Endothelial cell of umbilical vein (primary cell): ENCODE data around the gene ABI2. TPM values are rescaled to one million over a fixed set of nuclear protein-coding genes. Genes with fewer than 3 reads are reported as not detected.

Experiments used
- BruUV-seq: library from RNA; stranded (reverse); fragments of 400-500 nt; replicated peaks from 2 replicates; lab custom pipeline; 2021; lab: Mats Ljungman, UMichigan
- CTCF ChIA-PET: fragments of 300-600, 350-600 bp; sonication (Branson Sonifier 250); formaldehyde crosslinking; loops from one replicate; lab custom pipeline; 2021; ENCODE audit warnings: antibody characterized with exemption, inconsistent platforms; lab: Charles Lee
- POLR2A ChIA-PET: fragments of 300-600, 350-600 bp; sonication (Branson Sonifier 250); formaldehyde crosslinking; loops from one replicate; lab custom pipeline; 2021; ENCODE audit warnings: antibody characterized with exemption, inconsistent platforms; lab: Charles Lee
- DNase-seq: peaks from one replicate; pipeline ENCODE4 v3.0.0-alpha.2; 2011; ENCODE audit warnings: low read depth, low spot score
- FAIRE-seq: peaks from 2 replicates; lab custom pipeline; 2011; peaks lifted over from hg19 to GRCh38; lab: Jason Lieb, UNC
- H2AFZ ChIP-seq: 2 replicates; pipeline ENCODE4 v1.6.0; 2012; ENCODE audit warnings: low read depth, low read length, control low read depth, inconsistent platforms
- H3K27ac ChIP-seq: 2 replicates; pipeline ENCODE4 v1.5.1; 2011; ENCODE audit warnings: low read depth, mild to moderate bottlenecking, control low read depth, low read length, moderate library complexity; ENCODE audit not compliant: insufficient read depth
- H3K27me3 ChIP-seq, 2 experiments: 2 replicates each; pipeline versions ENCODE4 v1.6.0 to v1.6.1; 2011; ENCODE audit warnings: low read length in 2 of 2, mixed read lengths in 1 of 2; ENCODE audit not compliant: control insufficient read depth in 2 of 2, insufficient read depth in 2 of 2
- H3K36me3 ChIP-seq, 2 experiments: 2 replicates in 1 of 2; 3 replicates in 1 of 2; pipeline ENCODE4 v1.5.1; 2011; ENCODE audit warnings: low read length in 2 of 2, mild to moderate bottlenecking in 1 of 2, moderate library complexity in 1 of 2; ENCODE audit not compliant: control insufficient read depth in 2 of 2, insufficient read depth in 2 of 2; ENCODE audit errors: extremely low read depth in 1 of 2
- H3K4me1 ChIP-seq: 3 replicates; pipeline ENCODE4 v1.5.1; 2011; ENCODE audit warnings: mild to moderate bottlenecking, low read length; ENCODE audit not compliant: control insufficient read depth, insufficient read depth; ENCODE audit errors: extremely low read depth
- H3K4me2 ChIP-seq: 2 replicates; pipeline ENCODE4 v1.6.1; 2011; ENCODE audit warnings: low read length, control low read depth, mixed read lengths; ENCODE audit not compliant: insufficient read depth
- H3K4me3 ChIP-seq, 3 experiments: fragments of 200-600 bp in 1 of 3; sonication (generic), shearing (Covaris generic) in 1 of 3; replicated peaks in 1 of 3; 2 replicates each; pipeline ENCODE4 v1.5.1; 2011 to 2016; ENCODE audit warnings: control low read depth in 3 of 3, low read length in 3 of 3, mild to moderate bottlenecking in 2 of 3, inconsistent platforms in 1 of 3, low read depth in 1 of 3, moderate library complexity in 1 of 3; ENCODE audit not compliant: insufficient read depth in 1 of 3
- H3K79me2 ChIP-seq: 2 replicates; pipeline ENCODE4 v1.6.0; 2012; ENCODE audit warnings: low read length, inconsistent platforms; ENCODE audit not compliant: control insufficient read depth, insufficient read depth
- H3K9ac ChIP-seq: replicated peaks from 2 replicates; pipeline ENCODE3; 2011; ENCODE audit warnings: low read length, control low read depth; ENCODE audit not compliant: insufficient read depth; ENCODE audit errors: extremely low read depth
- H3K9me1 ChIP-seq: replicated peaks from 3 replicates; pipeline ENCODE4 v1.6.0; 2011; ENCODE audit warnings: mild to moderate bottlenecking, low read length; ENCODE audit not compliant: control insufficient read depth, insufficient read depth; ENCODE audit errors: extremely low read depth
- H3K9me3 ChIP-seq: replicated peaks from 2 replicates; pipeline ENCODE4 v1.5.1; 2012; ENCODE audit warnings: low read length, inconsistent platforms; ENCODE audit not compliant: control insufficient read depth, insufficient read depth
- H4K20me1 ChIP-seq: replicated peaks from 2 replicates; pipeline ENCODE3; 2011; ENCODE audit warnings: mild to moderate bottlenecking, low read length; ENCODE audit not compliant: control insufficient read depth, insufficient read depth; ENCODE audit errors: extremely low read depth
- EZH2 ChIP-seq: IDR thresholded peaks from 2 replicates; pipeline ENCODE4 v1.6.1; 2012; ENCODE audit warnings: borderline replicate concordance, low read depth, mild to moderate bottlenecking, moderate library complexity, low read length, inconsistent platforms; ENCODE audit not compliant: severe bottlenecking
- FOS ChIP-seq: IDR thresholded peaks from 2 replicates; pipeline ENCODE4 v1.6.1; 2011; ENCODE audit warnings: mild to moderate bottlenecking, low read length, moderate library complexity, borderline replicate concordance; ENCODE audit not compliant: insufficient read depth
- GATA2 ChIP-seq: IDR thresholded peaks from 2 replicates; pipeline ENCODE4 v1.7.0; 2011; ENCODE audit warnings: low read depth, mild to moderate bottlenecking, moderate library complexity, mixed read lengths, low read length; ENCODE audit not compliant: insufficient read length, insufficient read depth
- JUN ChIP-seq: IDR thresholded peaks from 2 replicates; pipeline ENCODE4 v1.6.1; 2011; ENCODE audit warnings: borderline replicate concordance, low read depth; ENCODE audit not compliant: insufficient read length, insufficient read depth
- MYC ChIP-seq: IDR thresholded peaks from one replicate; pipeline ENCODE4 v1.6.1; 2011; ENCODE audit warnings: mild to moderate bottlenecking, low read depth, low read length
- POLR2A ChIP-seq: IDR thresholded peaks from 2 replicates; pipeline ENCODE4 v1.6.1; 2012; ENCODE audit warnings: low read depth, mild to moderate bottlenecking, control low read depth, low read length
- POLR2AphosphoS5 ChIP-seq: IDR thresholded peaks from 2 replicates; pipeline ENCODE4 v1.6.1; 2012; ENCODE audit warnings: low read depth, mild to moderate bottlenecking, control low read depth, low read length, moderate library complexity; ENCODE audit not compliant: insufficient read depth
- dilution Hi-C: fragments of 300-500 bp; cut with MboI; formaldehyde crosslinking; loops from one replicate; pipeline ENCODE4 v1.15.0; 2019; ENCODE audit warnings: low sequenced_read_pairs; ENCODE audit not compliant: extremely low pct_ligation_motif_present
- intact Hi-C: fragments of 100-400 bp; cut with micrococcal nuclease; formaldehyde crosslinking; loops from one replicate; pipeline ENCODE4 v1.10.0; 2022
- polyA plus RNA-seq, 4 experiments: library from polyadenylated mRNA; depleted of rRNA in 3 of 4; stranded (reverse) in 3 of 4; unstranded in 1 of 4; fragments of >200 nt; gene quantifications; 2 replicates each; pipeline versions ENCODE4 v1.2.1 to v1.2.3, GENCODE V29; 2011 to 2012; ENCODE audit warnings: missing spikeins in 1 of 4
- total RNA-seq: library from RNA; stranded (reverse); gene quantifications from 2 replicates; pipeline ENCODE4 v1.2.3, GENCODE V29; 2021
- TF ChIP-seq, protein P1 (sequence below): IDR thresholded peaks from 2 replicates; pipeline ENCODE4 v1.6.1; 2011; ENCODE audit not compliant: insufficient read depth, insufficient read length
- TF ChIP-seq, protein P2 (sequence below), 2 donors: IDR thresholded peaks; 1 replicate in 1 of 2; 2 replicates in 1 of 2; pipeline ENCODE4 v1.5.1; 2011; ENCODE audit warnings: low read length in 2 of 2, mild to moderate bottlenecking in 2 of 2, moderate library complexity in 2 of 2, control low read depth in 1 of 2, inconsistent platforms in 1 of 2, low read depth in 1 of 2; ENCODE audit not compliant: insufficient read depth in 1 of 2; ENCODE audit errors: extremely low read depth in 1 of 2

Gene ABI2
- total and polyA plus RNA-seq, 2 donors (not counting 3 experiments of a cell fraction or from before 2014, with no cell fraction given): 35.7 to 61.0 TPM

DNA sequence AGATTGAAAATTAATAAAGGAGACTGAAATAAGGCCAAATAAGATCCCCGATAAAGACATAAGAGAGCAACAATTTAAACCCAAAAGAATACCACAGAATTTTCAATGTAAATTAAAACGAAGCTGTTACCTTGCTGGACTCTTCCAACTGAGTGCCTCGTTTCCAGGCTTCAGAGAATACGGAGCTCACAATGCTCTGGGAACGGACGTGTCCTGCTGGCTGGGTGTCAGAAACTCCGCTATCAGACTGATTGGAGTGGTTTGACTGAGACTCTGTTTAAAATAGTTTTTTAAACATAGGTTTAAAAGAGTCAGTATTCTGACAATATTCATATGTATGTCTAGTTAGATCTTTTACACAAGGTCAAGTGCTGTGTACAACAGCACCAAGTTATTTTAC, 116.5 kb downstream of the ABI2 start:
- intact Hi-C loops: no loop called here
- Histone ChIP-seq H3K27ac (peak overlapping the region; percentile 21), H3K79me2 (peaks cover 2% of the 10 kb centered on the region), H3K27me3 (no peaks in the 10 kb centered on the region), H3K9ac (no peak overlapping the region), H3K9me1 (no peaks in the 10 kb centered on the region), H3K36me3 (peaks cover 2 to 18% of the 10 kb centered on the region in 2 experiments), H2AFZ (no peak overlapping the region), H3K9me3 (no peaks in the 10 kb centered on the region), H3K4me3 (no peak overlapping the region), H3K4me1 (peaks cover 33% of the 10 kb centered on the region), H4K20me1 (no peaks in the 10 kb centered on the region), H3K4me2 (no peak overlapping the region)
- ChIA-PET POLR2A (no interaction called here), CTCF (no interaction called here)
- no peak for DNase-seq
- no peak for FAIRE-seq
- TF ChIP-seq GATA2: no peak
- no peak for TF ChIP-seq MYC
- no peak for TF ChIP-seq JUN
- TF ChIP-seq POLR2AphosphoS5: no peak
- no peak for TF ChIP-seq POLR2A
- TF ChIP-seq, protein P1, sequence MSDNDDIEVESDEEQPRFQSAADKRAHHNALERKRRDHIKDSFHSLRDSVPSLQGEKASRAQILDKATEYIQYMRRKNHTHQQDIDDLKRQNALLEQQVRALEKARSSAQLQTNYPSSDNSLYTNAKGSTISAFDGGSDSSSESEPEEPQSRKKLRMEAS: no peak
- TF ChIP-seq EZH2: no peak
- TF ChIP-seq, protein P2, sequence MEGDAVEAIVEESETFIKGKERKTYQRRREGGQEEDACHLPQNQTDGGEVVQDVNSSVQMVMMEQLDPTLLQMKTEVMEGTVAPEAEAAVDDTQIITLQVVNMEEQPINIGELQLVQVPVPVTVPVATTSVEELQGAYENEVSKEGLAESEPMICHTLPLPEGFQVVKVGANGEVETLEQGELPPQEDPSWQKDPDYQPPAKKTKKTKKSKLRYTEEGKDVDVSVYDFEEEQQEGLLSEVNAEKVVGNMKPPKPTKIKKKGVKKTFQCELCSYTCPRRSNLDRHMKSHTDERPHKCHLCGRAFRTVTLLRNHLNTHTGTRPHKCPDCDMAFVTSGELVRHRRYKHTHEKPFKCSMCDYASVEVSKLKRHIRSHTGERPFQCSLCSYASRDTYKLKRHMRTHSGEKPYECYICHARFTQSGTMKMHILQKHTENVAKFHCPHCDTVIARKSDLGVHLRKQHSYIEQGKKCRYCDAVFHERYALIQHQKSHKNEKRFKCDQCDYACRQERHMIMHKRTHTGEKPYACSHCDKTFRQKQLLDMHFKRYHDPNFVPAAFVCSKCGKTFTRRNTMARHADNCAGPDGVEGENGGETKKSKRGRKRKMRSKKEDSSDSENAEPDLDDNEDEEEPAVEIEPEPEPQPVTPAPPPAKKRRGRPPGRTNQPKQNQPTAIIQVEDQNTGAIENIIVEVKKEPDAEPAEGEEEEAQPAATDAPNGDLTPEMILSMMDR (IDR thresholded peaks at IDR 0.05; ENCODE audit: extremely low read depth in 1 of 2, insufficient read depth in 1 of 2, low read depth in 1 of 2, low read length in 2 of 2): no peak
- no peak for TF ChIP-seq FOS
- dilution Hi-C loops: no loop called here
- no TSS peak for BruUV-seq
